ENCODE results near the gene ZFAND4.
"Not testable (repeated sequence)": the region's sequence is repeated elsewhere in the genome, so short reads cannot be mapped to it uniquely, and the experiment has no call there.

The ZFAND4 gene

GRCh38 chr10:45672181-45673073 lies at the start of gene ZFAND4:
Gene ZFAND4 (minus strand): TSS chr10:45672772. CDS start chr10:45663725, 9,047 bp downstream.
- peak; percentile 76 for DNase-seq (ENCODE audit: low read depth)

GRCh38 chr10:45721503-45721902 lies 48.9 kb upstream of the ZFAND4 start:
- DNase-seq (ENCODE audit: low read depth) = not testable (repeated sequence)

DNA sequence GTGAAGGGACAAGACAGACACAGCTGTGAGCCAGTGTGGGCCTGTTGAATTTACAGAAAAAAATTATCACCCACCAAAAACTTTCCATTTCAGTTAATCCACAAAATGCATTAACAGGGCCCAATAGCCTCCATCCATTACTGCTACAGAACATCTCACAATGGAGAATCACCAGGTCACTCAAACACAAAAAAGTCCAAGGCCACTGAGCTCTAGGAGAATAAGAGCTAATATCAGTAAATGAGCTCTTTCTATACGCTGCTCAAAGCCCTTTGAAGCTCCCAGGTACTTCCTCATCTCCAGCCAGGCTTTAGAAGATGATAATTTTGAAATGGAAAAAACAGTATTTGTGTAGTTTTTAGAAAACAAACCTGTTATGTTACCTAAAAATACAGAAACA lies 45.1 kb upstream of the ZFAND4 start:
- not testable (repeated sequence) for DNase-seq (ENCODE audit: low read depth)

DNA sequence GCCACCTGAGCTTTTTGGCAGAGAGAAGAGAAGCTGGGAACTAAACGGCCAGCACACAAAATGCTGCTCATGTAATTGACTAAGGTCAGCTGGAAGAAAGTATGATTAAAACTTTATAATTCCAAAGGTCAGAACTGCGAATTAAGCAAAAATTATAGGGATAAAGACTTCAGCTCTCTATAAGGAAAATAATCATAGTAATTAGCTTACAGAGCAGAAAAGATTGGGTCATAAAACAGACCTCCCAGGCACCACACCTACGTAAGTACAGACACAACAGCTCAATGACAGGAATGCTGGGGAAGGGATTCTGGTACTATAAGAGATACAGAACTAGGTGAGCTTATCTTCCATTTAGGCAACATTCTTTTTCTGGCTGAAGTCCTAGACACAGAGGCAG lies 44.5 kb upstream of the ZFAND4 start:
- not testable (repeated sequence) for DNase-seq (ENCODE audit: low read depth)

GRCh38 chr10:45711223-45711622 lies 38.7 kb upstream of the ZFAND4 start:
- not testable (repeated sequence) for DNase-seq (ENCODE audit: low read depth)

DNA sequence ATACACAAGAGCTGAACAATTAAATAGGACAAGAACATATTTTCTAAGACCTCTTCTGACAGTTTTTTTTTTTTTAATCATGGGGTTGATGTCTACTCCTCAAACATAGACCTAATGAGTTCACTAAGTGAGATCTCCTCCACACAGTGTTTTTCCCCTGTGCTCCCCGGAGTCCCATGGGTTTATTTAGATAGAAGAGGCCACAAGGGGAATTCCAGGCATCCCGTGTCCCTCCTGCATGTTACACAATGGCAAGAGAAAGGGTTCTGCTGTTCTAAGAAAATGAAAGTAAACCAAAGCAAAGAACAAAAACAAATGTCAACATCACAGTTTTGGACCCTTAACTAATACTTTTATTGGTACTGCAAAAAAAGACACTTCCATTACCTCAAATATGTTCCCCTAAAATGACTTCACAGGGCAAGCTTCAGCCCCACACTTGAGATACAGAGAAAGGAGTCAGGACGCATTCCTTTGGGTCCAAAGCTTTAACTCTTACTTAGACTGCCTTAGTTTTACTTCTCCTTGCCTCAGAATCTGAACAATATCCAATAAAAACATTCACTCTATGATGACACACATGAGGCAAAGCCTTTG lies 37.7 kb upstream of the ZFAND4 start:
- not testable (repeated sequence) for DNase-seq (ENCODE audit: low read depth)

DNA sequence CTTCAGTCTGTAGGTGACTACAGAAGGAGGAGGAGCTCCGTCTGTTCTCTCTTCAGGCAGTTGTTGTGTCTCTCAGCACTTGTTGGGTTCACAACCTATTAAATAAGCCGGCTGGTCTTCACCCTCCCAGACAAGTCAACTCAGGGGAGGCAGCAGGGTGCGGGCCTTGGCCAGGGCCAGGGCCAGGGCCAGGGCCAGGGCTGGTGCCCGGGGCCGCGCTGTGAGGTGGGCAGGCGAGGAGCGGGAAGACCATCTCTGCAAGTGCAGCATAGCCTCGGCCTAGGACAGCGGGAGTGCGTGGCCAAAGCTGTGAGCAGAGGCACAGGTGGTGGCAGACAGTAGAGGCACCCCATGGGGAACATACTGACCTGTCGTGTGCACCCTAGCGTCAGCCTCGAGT lies 5.9 kb upstream of the ZFAND4 start:
- not testable (repeated sequence) for DNase-seq (ENCODE audit: low read depth)

DNA sequence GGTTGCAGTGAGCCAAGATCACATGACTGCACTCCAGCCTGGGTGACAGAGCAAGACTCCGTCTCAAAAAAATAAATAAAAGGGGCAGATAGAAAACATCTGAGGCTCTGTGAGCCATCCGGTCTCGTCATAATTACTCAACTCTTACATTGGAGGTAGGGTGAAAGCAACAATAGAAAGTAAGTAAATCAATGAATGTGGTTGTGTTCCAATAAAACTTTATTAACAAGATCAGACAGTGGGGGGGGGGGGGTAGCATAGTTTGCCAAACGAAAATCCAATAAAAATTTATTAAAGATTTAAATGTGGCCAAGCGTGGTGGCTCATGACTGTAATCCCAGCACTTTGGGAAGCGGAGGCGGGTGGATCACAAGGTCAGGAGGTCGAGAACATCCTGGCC lies 2.8 kb upstream of the ZFAND4 start:
- no peak for DNase-seq (ENCODE audit: low read depth)

DNA sequence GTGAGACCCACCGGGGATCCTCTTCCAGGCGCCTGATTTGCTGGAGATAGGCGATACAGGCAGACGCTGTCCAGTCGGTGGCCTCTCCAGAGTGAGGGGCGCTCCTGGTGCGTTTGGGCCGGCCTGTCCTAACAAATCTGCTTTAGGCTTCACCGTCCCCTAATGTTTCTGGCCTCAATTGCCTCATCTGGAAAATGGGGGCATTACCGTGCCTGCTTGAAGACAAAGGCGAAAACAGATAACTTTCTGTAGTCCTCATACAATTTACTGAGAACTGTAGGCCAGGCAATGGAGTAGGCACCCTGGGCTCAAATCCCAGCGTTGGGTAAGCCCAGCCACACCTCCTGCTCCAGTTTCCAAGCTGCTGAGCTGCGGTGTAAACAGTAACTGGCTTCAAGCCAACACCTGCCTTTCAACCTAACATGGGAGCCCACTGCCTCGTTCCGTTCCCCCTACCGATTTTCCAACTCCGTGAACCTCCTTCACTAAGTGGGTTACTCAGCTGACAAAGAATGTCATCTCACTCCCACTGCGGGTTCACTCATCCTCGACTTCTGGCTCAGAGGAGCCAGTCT lies 589 bp upstream of the ZFAND4 start:
- DNase-seq (ENCODE audit: low read depth) = no peak

- not testable (repeated sequence) for DNase-seq (ENCODE audit: low read depth)
These were observed 1.3 kb downstream of the ZFAND4 start for GRCh38 chr10:45671300-45671699.

DNA sequence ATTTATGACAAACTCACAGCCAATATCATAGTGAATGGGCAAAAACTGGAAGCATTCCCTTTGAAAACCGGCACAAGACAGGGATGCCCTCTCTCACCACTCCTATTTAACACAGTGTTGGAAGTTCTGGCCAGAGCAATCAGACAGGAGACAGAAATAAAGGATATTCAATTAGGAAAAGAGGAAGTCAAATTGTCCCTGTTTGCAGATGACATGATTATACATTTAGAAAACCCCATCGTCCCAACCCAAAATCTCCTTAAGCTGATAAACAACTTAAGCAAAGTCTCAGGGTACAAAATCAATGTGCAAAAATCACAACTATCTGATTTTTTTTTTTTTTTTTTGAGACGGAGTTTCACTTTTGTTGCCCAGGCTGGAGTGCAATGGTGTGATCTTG lies 2.7 kb downstream of the ZFAND4 start:
- DNase-seq (ENCODE audit: low read depth) = not testable (repeated sequence)

DNA sequence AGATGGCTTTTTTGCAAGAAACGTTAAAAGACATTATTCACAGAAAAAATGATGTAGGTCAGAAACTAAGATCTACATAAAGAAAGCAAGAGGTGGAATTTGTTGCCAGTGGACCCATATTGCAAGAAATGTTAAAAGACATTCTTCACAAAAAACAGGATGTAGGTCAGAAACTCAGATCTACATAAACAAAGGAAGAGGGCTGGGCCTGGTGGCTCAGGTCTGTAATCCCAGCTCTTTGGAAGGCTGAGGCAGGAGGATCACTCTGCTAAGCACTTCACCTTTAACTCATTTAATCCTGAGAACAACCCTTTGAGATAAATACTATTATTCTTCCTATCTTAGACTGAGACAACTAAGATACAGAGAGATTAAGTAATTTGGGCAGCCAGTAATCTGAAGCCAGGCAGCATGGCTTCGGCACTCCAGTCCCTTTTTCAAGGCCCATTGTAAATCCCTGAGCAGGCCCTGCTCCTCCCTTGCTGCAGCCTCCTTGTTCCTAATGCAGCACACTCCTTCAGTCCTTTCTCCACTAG lies 11.6 kb downstream of the ZFAND4 start:
- DNase-seq (ENCODE audit: low read depth) = no peak

- no peak for DNase-seq (ENCODE audit: low read depth)
These were observed 15.3 kb downstream of the ZFAND4 start for GRCh38 chr10:45657033-45657926.

GRCh38 chr10:45655219-45655618 lies 17.4 kb downstream of the ZFAND4 start:
- no peak for DNase-seq (ENCODE audit: low read depth)

DNA sequence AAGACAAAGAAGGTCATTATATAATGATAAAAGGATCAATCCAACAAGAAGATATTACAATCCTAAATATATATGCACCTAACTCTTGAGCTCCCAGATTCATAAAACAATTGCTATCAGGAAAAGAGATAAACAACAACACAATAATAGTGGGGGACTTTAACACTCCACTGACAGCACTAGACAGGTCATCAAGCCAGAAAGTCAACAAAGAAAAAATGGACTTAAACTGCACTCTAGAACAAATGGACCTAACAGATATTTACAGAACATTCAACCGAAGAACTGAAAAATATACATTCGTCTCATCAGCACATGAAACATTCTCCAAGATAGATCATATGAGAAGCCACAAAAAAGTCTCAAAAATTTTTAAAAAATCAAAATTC lies 17.8 kb downstream of the ZFAND4 start:
- not testable (repeated sequence) for DNase-seq (ENCODE audit: low read depth)

DNA sequence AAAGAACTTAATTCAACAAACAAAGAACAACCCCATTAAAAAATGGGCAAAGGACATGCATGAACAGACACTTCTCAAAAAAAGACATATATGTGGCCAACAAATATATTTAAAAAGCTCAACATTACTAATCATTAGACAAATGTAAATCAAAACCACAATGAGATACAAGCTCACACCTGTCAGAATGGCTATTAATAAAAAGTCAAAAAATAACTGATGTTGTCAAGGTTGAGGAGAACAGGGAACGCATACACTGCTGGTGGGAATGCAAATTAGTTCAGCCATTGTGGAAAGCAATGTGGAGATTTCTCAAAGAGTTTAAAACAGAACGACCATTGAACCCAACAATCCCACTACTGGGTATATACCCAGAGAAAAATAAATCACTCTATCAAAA lies 19.1 kb downstream of the ZFAND4 start:
- DNase-seq (ENCODE audit: low read depth) = no peak

DNA sequence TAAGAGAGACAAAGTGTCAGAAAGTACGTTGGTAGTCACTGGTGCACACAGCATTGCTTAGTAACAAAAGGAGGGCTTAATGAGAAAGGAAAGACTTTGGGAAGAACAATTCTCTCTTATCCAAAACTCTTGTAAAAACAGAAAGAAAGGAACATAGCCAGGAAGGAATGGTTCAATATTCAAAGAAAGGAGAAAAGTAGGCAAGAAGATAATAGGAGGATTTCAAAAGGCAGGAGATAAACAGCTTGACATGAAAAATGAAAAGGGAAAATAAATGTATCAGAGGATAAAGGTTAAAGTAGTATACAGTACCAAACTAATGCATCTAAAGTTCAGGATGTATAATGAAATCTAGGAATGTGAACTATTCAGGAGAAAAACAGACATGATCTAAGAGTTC lies 20.1 kb downstream of the ZFAND4 start:
- no peak for DNase-seq (ENCODE audit: low read depth)

GRCh38 chr10:45649296-45649695 lies 23.3 kb downstream of the ZFAND4 start:
- DNase-seq (ENCODE audit: low read depth) = no peak

DNA sequence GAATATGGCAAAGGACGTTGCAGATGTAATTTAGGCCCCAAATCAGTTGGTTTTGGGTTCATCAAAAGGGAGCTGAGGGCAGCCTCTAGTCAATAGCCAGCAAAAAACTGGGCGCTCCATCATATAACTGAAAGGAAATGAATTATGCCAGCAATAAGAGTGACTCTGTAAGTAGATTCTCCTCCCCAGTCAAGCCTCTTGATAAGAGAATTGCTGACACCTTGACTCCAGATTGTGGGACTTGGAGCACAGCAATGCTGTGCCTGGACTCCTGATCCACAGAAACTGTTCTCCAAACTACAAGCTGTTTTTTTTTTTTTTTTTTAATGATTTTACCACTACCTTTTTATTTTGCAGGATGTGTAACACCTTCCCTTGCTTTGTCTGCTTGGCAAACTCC lies 25.5 kb downstream of the ZFAND4 start:
- DNase-seq (ENCODE audit: low read depth) = no peak

DNA sequence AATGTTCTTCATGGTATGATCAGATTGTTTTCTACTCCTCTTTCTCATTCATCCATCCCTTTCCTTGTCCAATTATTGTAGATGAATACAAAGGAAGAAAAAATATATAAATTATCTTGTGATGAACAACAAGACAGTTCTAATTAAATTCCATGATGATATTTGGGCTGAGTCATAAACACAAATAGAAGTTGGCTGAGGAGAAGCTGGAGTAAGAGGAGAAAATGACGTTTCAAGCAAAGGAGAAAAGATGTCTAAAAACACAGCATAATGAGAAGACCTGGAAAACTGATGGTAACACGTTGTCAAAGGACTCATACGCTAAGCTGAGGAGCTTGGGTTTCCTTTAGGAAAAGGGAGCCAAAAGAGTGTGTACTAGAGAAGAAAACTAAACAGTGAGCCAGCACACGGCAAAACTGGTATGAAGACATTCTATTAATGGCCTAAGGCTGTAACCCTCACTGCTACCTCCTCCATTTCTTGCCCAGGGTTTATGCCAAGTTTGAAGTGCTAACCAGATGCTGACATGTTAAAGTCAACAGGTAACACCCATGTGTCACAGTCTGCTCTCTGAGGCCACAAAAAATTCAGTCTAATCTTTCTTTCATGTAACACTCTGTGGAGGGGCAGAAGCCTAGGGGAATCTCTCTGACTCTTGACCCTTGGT lies 26.1 kb downstream of the ZFAND4 start:
- no peak for DNase-seq (ENCODE audit: low read depth)

DNA sequence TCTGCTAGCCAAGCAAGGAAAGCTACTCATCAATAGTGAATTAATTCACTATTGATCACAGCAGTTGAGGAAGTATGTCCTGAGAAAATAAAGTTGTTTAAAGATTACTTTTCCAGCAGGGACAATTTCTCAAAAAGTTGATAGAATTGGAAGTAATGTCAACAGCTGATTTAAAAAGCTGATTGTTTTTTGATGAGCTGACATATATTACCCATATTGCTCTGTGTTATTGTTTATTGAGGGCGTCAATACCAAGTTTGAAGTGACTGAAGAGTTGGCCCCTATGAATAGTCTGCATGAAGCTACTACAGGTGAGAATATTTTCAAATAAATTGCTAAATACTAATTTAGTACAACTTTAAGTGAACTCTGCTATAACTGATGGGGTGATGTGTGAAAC lies 28.0 kb downstream of the ZFAND4 start:
- DNase-seq (ENCODE audit: low read depth) = no peak
